GM18909 (cell line): ENCODE data around the gene PPP2R3A.
"Not testable (repeated sequence)": the region's sequence is repeated elsewhere in the genome, so short reads cannot be mapped to it uniquely, and the experiment has no call there.

Source experiments
- ATAC-seq: cut with Tn5 transposase; IDR thresholded peaks from one replicate; pipeline ENCODE4 v1.9.1; 2021; ENCODE audit warnings: mild to moderate bottlenecking; ENCODE audit not compliant: unreplicated experiment, poor library complexity

Gene PPP2R3A

GRCh38 chr3:136075218-136075808 lies 109.8 kb downstream of the PPP2R3A start:
- ATAC-seq: no peak

GRCh38 chr3:136075811-136076210 lies 110.3 kb downstream of the PPP2R3A start:
- no peak for ATAC-seq

DNA sequence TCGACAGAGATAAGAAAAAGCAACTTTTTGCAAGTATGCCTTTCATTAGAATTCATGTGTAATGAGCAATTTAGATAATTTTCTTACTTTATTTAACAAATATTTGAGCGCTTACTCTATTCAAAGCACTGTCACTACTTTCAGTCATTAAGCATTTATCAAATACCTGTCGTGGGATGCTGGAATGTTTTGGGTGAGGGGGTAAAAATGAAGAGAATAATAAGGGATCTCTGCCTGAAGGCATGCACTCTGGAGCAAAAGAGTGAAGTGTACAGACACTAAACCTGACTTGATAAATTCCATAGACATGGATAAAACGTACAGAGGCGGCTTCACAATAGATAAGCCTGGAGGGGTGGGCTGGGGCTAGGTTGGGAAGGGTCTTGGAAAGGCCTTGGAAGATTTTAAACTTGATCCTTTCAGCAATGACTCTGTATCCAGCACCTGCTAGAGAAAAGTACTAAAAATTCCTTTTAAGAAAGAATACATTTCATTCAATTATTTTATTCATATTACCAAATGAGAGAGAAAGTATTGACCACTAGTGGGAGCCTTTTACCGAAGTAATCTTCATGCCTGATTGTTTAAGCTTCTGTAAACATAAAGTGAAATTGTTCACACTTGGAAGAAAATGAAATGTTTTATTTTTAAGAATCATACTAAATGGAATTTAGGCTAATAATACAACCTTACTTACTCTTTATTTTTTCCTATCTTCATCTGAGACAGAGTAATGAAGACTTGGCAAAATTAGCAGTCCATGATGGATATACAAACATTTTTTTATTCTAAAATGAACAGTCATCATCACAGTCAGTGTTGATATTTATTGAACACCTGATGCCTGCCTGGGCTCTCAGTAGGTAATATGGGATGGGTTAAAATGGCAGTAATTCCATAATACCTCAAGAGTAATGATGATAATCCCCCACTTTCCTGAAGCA lies 113.2 kb downstream of the PPP2R3A start:
- ATAC-seq: no peak

DNA sequence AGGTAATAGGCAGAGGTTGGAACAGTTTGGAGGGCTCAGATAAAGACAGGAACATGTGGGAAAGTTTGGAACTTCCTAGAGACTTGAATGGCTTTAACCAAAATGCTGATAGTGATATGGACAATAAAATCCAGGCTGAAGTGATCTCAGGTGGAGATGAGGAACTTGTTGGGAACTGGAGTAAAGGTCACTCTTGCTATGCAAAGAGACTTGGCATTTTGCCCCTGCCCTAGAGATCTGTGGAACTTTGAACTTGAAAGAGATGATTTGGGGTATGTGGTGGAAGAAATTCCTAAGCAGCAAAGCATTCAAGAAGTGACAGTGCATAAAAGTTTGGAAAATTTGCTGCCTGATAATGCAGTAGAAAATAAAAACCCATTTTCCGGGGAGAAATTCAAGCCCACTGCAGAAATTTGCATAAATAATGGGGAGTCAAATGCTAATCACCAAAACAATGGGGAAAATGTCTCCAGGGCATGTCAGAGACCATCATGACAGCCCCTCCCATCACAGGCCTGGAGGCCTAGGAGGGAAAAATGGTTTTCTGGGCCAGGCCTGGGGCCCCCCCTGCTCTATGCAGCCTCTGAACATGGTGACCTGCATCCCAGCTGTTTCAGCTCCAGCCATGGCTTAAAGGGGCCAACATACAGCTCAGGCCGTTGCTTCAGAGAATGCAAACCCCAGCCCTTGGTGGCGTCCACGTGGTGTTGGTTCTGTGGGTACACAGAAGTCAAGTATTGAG lies 118.3 kb downstream of the PPP2R3A start:
- ATAC-seq: not testable (repeated sequence)

DNA sequence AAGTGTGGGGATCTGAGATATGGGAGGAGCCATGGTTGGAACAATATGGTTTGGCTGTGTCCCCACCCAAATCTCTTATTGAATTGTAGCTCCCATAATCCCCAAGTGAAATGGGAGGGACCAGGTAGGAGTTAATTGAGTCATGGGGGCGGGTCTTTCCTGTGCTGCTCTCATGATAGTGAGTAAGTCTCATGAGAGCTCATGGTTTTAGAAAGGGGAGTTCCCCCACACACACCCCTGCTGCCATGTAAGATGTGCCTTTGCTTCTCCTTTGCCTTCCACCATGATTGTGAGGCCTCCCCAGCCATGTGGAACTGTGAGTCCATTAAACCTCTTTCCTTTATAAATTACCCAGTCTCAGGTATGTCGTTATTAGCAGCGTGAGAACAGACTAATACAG lies 119.5 kb downstream of the PPP2R3A start:
- ATAC-seq: not testable (repeated sequence)

DNA sequence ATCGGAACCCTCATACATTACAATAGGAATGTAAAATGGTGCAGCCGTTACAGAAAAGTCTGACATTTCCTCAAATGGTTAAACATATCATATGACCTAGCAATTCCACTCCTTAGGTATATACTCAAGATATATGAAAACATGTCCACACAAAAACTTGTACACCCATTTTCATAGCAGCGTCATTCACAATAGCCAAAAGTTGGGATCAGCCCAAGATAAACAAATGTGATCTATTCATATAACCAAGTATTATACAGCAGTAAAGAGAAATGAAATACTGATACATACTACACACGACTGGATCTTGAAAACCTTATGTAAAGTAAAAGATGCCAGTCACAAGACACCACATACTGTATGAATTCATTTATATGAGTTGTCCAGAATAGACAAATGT lies 128.2 kb downstream of the PPP2R3A start:
- no peak for ATAC-seq

GRCh38 chr3:136105044-136105443 lies 139.5 kb downstream of the PPP2R3A start:
- no peak for ATAC-seq

- no peak for ATAC-seq
These were observed 140.6 kb downstream of the PPP2R3A start for GRCh38 chr3:136106101-136106500.

GRCh38 chr3:136109499-136109898 lies 144.0 kb downstream of the PPP2R3A start:
- peak; percentile 98 for ATAC-seq

DNA sequence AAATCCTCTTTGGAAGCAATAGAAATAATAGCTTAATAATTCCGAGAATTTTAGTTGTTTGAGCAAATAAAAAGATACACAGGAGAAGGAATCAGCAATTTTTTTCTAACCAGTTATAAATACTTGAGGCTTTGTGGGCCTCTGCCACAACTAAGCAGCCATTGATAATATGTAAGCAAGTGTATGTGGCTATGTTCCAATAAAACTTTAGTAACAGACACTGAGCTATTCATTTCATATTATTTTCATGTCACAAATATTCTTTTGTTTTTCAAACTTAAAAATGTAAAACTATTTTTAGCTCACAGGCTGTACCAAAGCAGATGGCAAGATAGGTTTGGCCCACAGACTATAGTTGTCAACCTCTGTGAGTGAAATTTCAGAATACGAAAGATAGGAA lies 145.0 kb downstream of the PPP2R3A start:
- no peak for ATAC-seq

GRCh38 chr3:136114421-136114820 lies 148.9 kb downstream of the PPP2R3A start:
- no peak for ATAC-seq

- ATAC-seq: not testable (repeated sequence)
These were observed 153.8 kb downstream of the PPP2R3A start for GRCh38 chr3:136119332-136119731.

- ATAC-seq: not testable (repeated sequence)
These were observed 154.3 kb downstream of the PPP2R3A start for GRCh38 chr3:136119783-136120182.

GRCh38 chr3:136120373-136121348 lies 155.1 kb downstream of the PPP2R3A start:
- peak; percentile 67 for ATAC-seq

DNA sequence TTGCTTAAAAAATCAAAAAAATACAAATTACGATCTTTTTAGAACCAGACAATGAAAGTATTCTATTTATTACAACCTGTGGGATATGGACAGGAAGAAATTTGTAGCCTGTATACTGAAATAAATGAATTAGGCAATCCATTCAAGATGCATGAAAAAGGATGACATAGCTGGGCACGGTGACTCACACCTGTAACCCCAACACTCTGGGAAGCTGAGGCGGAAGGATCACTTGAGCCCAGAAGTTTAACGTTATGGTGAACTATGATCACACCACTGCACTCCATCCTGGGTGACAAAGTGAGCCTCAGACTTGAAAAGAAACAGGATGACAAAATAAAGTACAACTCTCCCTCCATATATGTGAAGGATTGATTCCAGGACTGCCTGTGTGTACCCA lies 156.5 kb downstream of the PPP2R3A start:
- no peak for ATAC-seq

- not testable (repeated sequence) for ATAC-seq
These were observed 166.1 kb downstream of the PPP2R3A start for GRCh38 chr3:136131647-136132046.

DNA sequence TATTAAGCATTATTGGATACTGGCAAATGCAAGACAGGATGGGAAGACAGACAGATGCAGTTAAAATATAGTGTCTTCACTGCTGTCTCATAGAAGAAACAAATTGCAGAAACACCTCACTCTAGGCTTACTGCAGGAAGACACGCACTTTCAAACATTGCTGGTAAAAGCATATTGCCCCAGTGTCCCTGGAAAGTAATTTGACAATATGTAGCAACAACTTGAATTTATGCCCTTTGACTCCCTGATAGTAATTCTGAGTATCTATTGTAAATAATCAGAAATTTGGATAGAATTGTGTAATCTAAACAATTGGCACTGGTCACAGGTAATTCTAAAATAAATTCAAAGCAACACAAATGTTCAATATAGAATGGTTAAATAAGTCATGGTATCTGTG lies 168.6 kb downstream of the PPP2R3A start:
- no peak for ATAC-seq

- ATAC-seq: no peak
These were observed 169.7 kb downstream of the PPP2R3A start for GRCh38 chr3:136135039-136135802.

GRCh38 chr3:136136454-136136853 lies 170.9 kb downstream of the PPP2R3A start:
- ATAC-seq: no peak
